ENCODE results near the gene DIAPH2.

Gene DIAPH2

GRCh38 chrX:97429101-97429500 is 744.5 kb downstream of the DIAPH2 start:
- H3K4me1 Mint-ChIP-seq (ENCODE audit: low read depth): no peaks in the 10 kb centered on the region
- intact Hi-C loops (cut with micrococcal nuclease): no loop called here
- no peaks in the 10 kb centered on the region for H3K27me3 Mint-ChIP-seq
- peaks cover 15% of the 10 kb centered on the region for H3K36me3 Mint-ChIP-seq (ENCODE audit: low read depth)
- no peak overlapping the region for H3K27ac Mint-ChIP-seq
- no peak overlapping the region for H3K4me3 Mint-ChIP-seq
- H3K9me3 Mint-ChIP-seq: no peaks in the 10 kb centered on the region

- no peak overlapping the region for H3K27ac Mint-ChIP-seq
- peaks cover 22% of the 10 kb centered on the region for H3K36me3 Mint-ChIP-seq (ENCODE audit: low read depth)
- no peaks in the 10 kb centered on the region for H3K4me1 Mint-ChIP-seq (ENCODE audit: low read depth)
- H3K9me3 Mint-ChIP-seq: no peaks in the 10 kb centered on the region
- no peak overlapping the region for H3K4me3 Mint-ChIP-seq
- H3K27me3 Mint-ChIP-seq: no peaks in the 10 kb centered on the region
- intact Hi-C loops (cut with micrococcal nuclease): no loop called here
These were observed 746.6 kb downstream of the DIAPH2 start for GRCh38 chrX:97431281-97431680.

- H3K27ac Mint-ChIP-seq: no peak overlapping the region
- intact Hi-C loops (cut with micrococcal nuclease): no loop called here
- no peaks in the 10 kb centered on the region for H3K9me3 Mint-ChIP-seq
- no peaks in the 10 kb centered on the region for H3K4me1 Mint-ChIP-seq (ENCODE audit: low read depth)
- H3K27me3 Mint-ChIP-seq: no peaks in the 10 kb centered on the region
- H3K36me3 Mint-ChIP-seq (ENCODE audit: low read depth): no peaks in the 10 kb centered on the region
- no peak overlapping the region for H3K4me3 Mint-ChIP-seq
These were observed 761.7 kb downstream of the DIAPH2 start for GRCh38 chrX:97446298-97446882.

- Mint-ChIP-seq H3K9me3 (no peaks in the 10 kb centered on the region), H3K4me3 (no peak overlapping the region), H3K27me3 (no peaks in the 10 kb centered on the region), H3K36me3 (ENCODE audit: low read depth) (no peaks in the 10 kb centered on the region), H3K4me1 (ENCODE audit: low read depth) (no peaks in the 10 kb centered on the region), H3K27ac (no peak overlapping the region)
- intact Hi-C loops (cut with micrococcal nuclease): no loop called here
These were observed 762.7 kb downstream of the DIAPH2 start for GRCh38 chrX:97447306-97447705.

GRCh38 chrX:97452283-97452682 is 767.6 kb downstream of the DIAPH2 start:
- Mint-ChIP-seq H3K27ac (no peak overlapping the region), H3K27me3 (no peaks in the 10 kb centered on the region), H3K4me1 (ENCODE audit: low read depth) (no peaks in the 10 kb centered on the region), H3K4me3 (no peak overlapping the region), H3K36me3 (ENCODE audit: low read depth) (no peaks in the 10 kb centered on the region), H3K9me3 (no peaks in the 10 kb centered on the region)
- intact Hi-C loops (cut with micrococcal nuclease): no loop called here

- no peaks in the 10 kb centered on the region for H3K4me1 Mint-ChIP-seq (ENCODE audit: low read depth)
- no peaks in the 10 kb centered on the region for H3K9me3 Mint-ChIP-seq
- H3K4me3 Mint-ChIP-seq: no peak overlapping the region
These were observed 777.1 kb downstream of the DIAPH2 start for GRCh38 chrX:97461763-97462162.

GRCh38 chrX:97471071-97471470 is 786.4 kb downstream of the DIAPH2 start:
- Mint-ChIP-seq H3K36me3 (ENCODE audit: low read depth) (no peaks in the 10 kb centered on the region), H3K4me1 (ENCODE audit: low read depth) (no peaks in the 10 kb centered on the region), H3K27me3 (no peaks in the 10 kb centered on the region), H3K4me3 (no peak overlapping the region), H3K27ac (no peak overlapping the region), H3K9me3 (no peaks in the 10 kb centered on the region)
- intact Hi-C loops (cut with micrococcal nuclease): no loop called here

More at GRCh38 chrX:97461763-97462162, 777.1 kb downstream of the DIAPH2 start:
- no peaks in the 10 kb centered on the region for H3K27me3 Mint-ChIP-seq
- intact Hi-C loops (cut with micrococcal nuclease): no loop called here
- H3K27ac Mint-ChIP-seq: no peak overlapping the region
- no peaks in the 10 kb centered on the region for H3K36me3 Mint-ChIP-seq (ENCODE audit: low read depth)

- H3K27ac Mint-ChIP-seq: no peak overlapping the region
- no peaks in the 10 kb centered on the region for H3K27me3 Mint-ChIP-seq
- intact Hi-C loops (cut with micrococcal nuclease): no loop called here
- H3K36me3 Mint-ChIP-seq (ENCODE audit: low read depth): no peaks in the 10 kb centered on the region
- no peak overlapping the region for H3K4me3 Mint-ChIP-seq
- no peaks in the 10 kb centered on the region for H3K9me3 Mint-ChIP-seq
- no peaks in the 10 kb centered on the region for H3K4me1 Mint-ChIP-seq (ENCODE audit: low read depth)
These were observed 790.3 kb downstream of the DIAPH2 start for GRCh38 chrX:97474933-97475332.

GRCh38 chrX:97479106-97479890 is 794.7 kb downstream of the DIAPH2 start:
- Mint-ChIP-seq H3K27me3 (no peaks in the 10 kb centered on the region), H3K4me1 (ENCODE audit: low read depth) (no peaks in the 10 kb centered on the region), H3K4me3 (no peak overlapping the region), H3K36me3 (ENCODE audit: low read depth) (no peaks in the 10 kb centered on the region), H3K9me3 (no peaks in the 10 kb centered on the region), H3K27ac (no peak overlapping the region)
- intact Hi-C loops (cut with micrococcal nuclease): no loop called here

- Mint-ChIP-seq H3K9me3 (no peaks in the 10 kb centered on the region), H3K4me1 (ENCODE audit: low read depth) (no peaks in the 10 kb centered on the region)
- intact Hi-C loops (cut with micrococcal nuclease): no loop called here
These were observed 796.6 kb downstream of the DIAPH2 start for GRCh38 chrX:97481228-97481627.

GRCh38 chrX:97482666-97483300 is 798.1 kb downstream of the DIAPH2 start:
- H3K9me3 Mint-ChIP-seq: no peaks in the 10 kb centered on the region
- no peaks in the 10 kb centered on the region for H3K27me3 Mint-ChIP-seq
- no peaks in the 10 kb centered on the region for H3K4me1 Mint-ChIP-seq (ENCODE audit: low read depth)
- no peak overlapping the region for H3K27ac Mint-ChIP-seq
- intact Hi-C loops (cut with micrococcal nuclease): no loop called here
- H3K4me3 Mint-ChIP-seq: no peak overlapping the region
- no peaks in the 10 kb centered on the region for H3K36me3 Mint-ChIP-seq (ENCODE audit: low read depth)

More at GRCh38 chrX:97481228-97481627, 796.6 kb downstream of the DIAPH2 start:
- Mint-ChIP-seq H3K27me3 (no peaks in the 10 kb centered on the region), H3K4me3 (no peak overlapping the region), H3K36me3 (ENCODE audit: low read depth) (no peaks in the 10 kb centered on the region), H3K27ac (no peak overlapping the region)

GRCh38 chrX:97490656-97491055 is 806.0 kb downstream of the DIAPH2 start:
- Mint-ChIP-seq H3K4me3 (no peak overlapping the region), H3K9me3 (no peaks in the 10 kb centered on the region)
- intact Hi-C loops (cut with micrococcal nuclease): no loop called here

GRCh38 chrX:97494756-97495372 is 810.2 kb downstream of the DIAPH2 start:
- H3K4me3 Mint-ChIP-seq: no peak overlapping the region
- no peak overlapping the region for H3K27ac Mint-ChIP-seq
- intact Hi-C loops (cut with micrococcal nuclease): no loop called here
- no peaks in the 10 kb centered on the region for H3K9me3 Mint-ChIP-seq
- H3K4me1 Mint-ChIP-seq (ENCODE audit: low read depth): peaks cover 11% of the 10 kb centered on the region
- H3K36me3 Mint-ChIP-seq (ENCODE audit: low read depth): peaks cover 12% of the 10 kb centered on the region
- H3K27me3 Mint-ChIP-seq: no peaks in the 10 kb centered on the region

More at GRCh38 chrX:97490656-97491055, 806.0 kb downstream of the DIAPH2 start:
- no peaks in the 10 kb centered on the region for H3K27me3 Mint-ChIP-seq
- H3K36me3 Mint-ChIP-seq (ENCODE audit: low read depth): peaks cover 12% of the 10 kb centered on the region
- H3K4me1 Mint-ChIP-seq (ENCODE audit: low read depth): peaks cover 11% of the 10 kb centered on the region
- no peak overlapping the region for H3K27ac Mint-ChIP-seq

GRCh38 chrX:97498093-97498492 is 813.5 kb downstream of the DIAPH2 start:
- H3K27ac Mint-ChIP-seq: no peak overlapping the region
- no peaks in the 10 kb centered on the region for H3K36me3 Mint-ChIP-seq (ENCODE audit: low read depth)
- no peaks in the 10 kb centered on the region for H3K9me3 Mint-ChIP-seq
- H3K4me1 Mint-ChIP-seq (ENCODE audit: low read depth): no peaks in the 10 kb centered on the region
- H3K27me3 Mint-ChIP-seq: no peaks in the 10 kb centered on the region
- H3K4me3 Mint-ChIP-seq: no peak overlapping the region
- intact Hi-C loops (cut with micrococcal nuclease): no loop called here
